NCI-H748 (cell line): ENCODE results near the gene RRP9.
"Not testable (repeated sequence)": the region's sequence is repeated elsewhere in the genome, so short reads cannot be mapped to it uniquely, and the experiment has no call there.

Source experiments
- DNase-seq: peaks from one replicate; lab custom pipeline; 2025; ENCODE audit not compliant: unreplicated experiment; lab: John Stamatoyannopoulos, UW

RRP9 gene

DNA sequence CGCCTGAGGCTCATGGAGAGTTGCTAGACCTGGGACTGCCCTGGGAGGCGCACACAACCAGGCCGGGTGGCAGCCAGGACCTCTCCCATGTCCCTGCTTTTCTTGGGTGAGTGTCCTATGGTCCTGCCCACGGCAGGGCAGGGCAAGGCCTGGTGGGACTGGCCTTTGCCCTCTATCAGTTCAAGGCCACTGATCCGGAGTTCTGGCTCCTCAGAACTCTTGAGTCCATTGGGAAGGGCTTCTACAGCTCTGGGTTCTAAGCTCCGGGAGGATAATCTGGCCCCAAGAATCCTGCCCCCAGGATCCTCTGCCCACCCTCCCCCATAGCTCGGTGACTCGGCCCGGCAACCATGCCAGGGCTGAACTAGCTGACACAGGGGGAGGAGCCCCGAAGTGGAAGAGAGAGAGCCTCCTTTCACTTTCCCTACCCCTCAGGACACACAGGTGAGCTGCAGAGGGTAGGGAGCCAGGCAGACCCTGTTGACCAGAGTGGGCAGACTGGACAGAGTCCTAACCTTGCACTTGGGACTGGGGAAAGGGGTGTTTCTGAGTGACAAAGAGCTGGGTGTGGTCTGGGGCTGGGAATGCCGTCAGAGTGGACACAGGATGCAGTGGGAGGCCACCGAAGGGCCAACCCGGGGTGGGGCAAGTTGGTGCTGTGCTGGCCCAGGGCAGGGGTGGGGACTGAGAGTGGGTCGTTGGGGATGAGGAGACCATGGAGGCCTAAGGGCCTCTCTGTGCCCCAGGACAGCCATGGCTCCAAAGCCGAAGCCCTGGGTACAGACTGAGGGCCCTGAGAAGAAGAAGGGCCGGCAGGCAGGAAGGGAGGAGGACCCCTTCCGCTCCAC lies 1.1 kb upstream of the RRP9 start:
- no peak for DNase-seq

DNA sequence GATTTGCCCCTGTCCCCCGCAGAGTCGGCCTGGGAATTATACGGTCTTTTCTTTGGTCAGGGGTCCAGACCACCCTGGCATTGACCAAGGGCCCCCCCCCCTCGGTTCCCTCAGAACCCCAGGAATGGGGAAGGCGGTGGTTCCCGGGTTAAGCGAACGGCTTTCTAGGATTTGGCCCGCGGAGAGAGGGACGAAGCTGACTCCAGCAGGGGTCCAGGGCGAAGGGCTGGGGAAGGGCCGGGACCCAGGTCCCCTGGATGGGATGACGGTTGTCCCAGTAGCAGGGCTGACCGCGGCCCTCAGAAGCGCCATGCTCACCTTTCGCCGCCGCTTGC lies 274 bp downstream of the RRP9 start:
- DNase-seq = no peak

- DNase-seq = no peak
Measured at GRCh38 chr3:51940648-51941462, 849 bp downstream of the RRP9 start.

GRCh38 chr3:51938780-51939425 lies 2.8 kb downstream of the RRP9 start:
- no peak for DNase-seq

- DNase-seq = no peak
Measured at GRCh38 chr3:51937611-51938450, 3.9 kb downstream of the RRP9 start.

- no peak for DNase-seq
Measured at GRCh38 chr3:51937014-51937413, 4.7 kb downstream of the RRP9 start.

GRCh38 chr3:51935886-51936755 lies 5.6 kb downstream of the RRP9 start:
- DNase-seq = no peak

DNA sequence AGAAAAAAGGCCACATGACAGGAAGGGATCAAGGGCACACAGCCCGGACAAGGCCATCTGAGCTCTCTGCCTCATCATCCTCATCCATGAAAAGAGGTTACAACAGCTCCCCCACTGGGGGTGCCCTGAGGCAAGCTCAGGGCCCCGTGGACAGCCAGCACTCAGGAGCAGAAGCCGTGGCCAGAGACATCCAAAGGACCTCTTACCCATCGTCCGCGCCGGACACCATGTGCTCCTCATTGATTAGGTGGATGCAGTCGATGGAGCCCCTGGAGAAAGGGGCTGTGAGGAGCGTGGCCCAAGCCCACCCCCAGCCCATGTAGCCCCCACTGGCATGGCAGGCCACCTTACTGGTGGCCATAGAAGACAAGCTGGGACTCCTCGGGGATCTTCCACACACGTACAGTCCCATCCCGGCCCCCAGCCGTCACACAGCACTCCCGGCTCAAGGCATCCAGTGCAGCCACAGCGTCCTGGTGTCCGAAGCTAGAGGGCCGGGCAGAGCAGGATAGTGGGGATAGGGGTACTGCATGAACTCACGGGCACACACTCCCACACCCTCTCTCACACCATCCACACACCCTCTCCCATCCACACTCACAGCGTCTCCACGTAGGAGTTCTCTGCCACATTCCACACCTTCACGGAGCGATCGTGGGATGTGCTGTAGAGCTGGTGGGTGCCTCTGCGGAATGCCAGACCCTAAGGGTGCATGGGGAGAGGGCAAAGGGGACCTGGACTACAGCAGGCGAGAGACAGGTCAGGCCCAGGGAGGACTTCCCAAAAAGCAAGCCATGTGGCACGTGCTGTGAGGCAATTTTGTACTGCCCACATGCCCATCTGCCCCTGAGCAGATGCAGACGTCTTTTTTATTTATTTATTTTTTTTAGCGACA lies 6.5 kb downstream of the RRP9 start:
- DNase-seq = no peak

DNA sequence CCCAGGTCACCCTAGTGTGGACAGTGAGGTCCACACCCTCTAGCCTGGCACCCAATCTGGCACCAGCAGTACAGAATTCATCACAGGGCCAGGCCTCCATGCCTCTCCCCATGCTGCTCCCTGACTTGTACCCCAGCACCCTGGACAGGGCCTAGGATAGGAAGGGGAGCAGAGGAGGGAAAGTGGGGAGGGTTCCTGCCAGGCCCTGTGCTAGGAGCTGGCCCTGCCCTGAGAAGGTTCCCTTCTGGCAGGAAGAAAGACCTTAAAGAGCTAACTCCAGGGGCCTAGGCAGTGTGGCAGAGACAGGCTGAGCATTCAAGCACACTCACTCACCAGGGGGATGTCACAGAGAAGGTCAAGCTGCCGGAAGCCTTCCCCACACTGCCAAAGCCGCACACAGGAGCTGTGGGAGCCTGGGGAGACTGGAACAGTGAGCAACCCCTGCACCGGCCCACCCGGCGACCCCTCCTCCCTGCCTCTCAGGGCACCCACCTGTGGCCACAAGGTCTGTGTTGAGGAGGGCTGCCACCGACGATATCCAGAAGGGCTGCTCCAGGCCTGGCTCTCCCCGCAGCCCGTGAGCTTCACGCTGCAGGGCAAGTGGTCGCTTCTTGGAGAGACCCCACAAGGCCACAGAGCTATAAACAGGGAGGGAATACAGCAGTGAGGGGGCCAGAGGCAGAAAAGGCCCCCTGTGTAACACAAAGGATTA lies 7.4 kb downstream of the RRP9 start:
- DNase-seq = no peak

DNA sequence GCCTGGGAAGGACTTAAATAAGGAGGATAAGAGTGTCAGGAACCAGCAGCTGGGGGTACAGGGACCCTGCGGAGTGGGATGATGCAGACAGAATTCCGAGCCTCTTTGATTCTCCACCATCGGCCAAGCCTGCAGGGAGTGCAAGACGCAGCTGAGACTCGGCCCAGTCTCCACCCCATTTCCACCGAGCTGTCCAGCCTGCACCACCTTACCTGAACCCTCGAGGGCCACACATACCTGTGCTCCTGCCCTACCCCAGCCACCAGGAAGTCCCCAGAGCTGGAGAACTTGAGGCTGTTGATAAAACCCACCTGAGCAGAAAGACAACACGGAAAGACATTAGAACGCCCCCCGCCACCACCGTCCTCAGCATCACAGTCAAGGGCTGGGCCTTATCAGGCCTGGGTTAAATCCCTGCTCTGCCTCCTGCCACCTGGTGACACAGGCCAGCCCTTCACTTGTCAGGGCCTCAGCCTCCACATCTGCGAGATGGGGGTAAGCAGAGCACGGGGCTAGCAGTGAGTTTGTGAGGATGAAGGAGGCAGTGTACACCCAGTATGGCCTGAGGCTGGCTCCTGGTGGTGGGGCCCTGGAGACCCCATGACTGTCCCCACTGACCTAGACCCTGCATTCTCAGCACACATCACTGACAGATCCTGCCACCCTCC lies 8.1 kb downstream of the RRP9 start:
- no peak for DNase-seq

DNA sequence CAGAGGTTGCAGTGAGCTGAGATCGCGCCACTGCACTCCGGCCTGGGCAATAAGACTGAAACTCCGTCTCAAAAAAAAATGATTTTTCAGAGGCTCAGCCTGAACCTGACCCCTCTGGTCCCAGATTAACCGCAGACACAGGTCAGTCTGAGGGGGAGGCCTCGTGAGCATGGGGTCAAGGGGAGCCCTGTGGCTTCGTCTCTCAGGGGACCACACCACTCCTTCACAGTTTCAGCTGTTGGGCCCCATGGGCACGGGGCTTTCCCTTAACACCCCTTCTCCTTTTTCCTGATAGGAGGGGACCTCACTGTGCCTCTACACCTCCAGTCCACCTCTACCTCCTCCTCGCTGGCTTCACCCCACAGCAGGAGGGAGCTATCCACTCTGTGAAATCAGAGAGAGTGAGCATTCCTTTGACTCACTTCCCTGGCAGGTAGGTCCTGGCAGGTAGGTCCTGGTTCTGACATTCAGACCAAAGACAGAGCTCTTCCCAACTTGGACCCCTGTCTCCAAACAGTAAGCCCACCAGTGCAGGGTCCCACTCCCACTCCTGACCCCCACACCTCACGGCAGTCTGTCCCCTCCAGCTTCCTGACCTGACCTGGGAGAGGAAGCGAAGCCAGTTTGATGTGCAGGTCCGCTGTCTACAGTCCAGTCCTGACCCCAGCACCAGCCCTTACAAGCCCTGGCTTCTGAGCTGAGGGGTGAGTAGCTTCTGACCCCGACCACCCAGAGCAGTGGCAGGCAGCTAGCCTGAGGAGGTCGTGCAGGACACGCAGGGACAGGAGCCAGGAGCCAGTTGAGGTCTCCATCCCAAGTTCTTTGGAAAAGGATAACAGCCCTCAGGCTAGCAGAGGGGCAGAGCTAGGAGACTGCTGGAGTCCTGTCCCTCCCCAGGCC lies 9.0 kb downstream of the RRP9 start:
- DNase-seq = no peak

- no peak for DNase-seq
Measured at GRCh38 chr3:51931756-51932155, 9.9 kb downstream of the RRP9 start.

- no peak for DNase-seq
Measured at GRCh38 chr3:51930439-51930838, 11.3 kb downstream of the RRP9 start.

DNA sequence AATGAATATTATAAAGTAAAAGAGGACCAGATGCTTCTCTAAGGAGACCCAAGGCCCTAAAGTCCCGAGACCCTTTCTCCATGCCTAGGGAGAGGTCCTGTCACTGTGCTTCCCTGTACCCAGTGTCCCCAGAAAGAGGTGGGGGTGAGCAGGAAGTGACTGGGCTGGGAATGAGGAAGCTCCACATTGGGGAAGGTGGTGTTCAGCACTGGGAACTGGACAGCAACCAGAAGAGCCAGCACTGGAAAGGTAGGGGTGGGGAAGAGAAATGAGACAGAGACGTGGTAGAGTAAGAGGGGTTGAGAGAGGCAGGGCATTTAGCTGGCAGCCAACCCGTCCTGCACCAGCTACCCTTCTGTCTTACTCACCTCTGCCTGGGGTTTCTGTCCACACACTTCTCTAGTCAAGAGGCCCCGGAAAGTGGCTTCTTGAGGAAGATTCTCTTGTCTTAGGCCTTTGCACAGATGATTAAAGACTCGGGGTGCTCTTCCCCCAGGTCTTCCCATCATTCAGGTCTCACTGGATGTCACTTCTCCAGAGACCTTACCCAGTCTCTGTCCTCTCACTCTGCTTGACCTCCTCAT lies 12.2 kb downstream of the RRP9 start:
- no peak for DNase-seq

- DNase-seq = not testable (repeated sequence)
Measured at GRCh38 chr3:51928981-51929380, 12.7 kb downstream of the RRP9 start.

DNA sequence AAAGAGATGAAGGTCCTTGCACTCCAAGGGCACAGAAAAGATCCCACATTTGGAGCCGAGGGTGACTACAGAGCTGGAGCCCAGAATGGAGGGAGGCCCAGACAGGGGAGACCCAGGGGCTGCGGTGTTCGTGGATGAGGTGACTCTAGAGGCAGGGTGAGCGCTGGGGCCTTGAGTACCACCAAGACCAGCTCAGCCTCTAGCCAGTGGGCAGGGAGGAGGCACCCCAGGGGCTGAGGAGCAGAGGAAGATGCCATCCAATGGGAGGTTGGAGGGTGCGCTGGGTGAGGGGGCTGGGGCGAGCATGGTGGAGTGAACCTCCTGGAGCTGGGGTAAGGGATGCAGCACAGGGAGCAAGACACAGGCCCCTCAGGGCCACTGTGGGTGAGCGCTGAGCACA lies 13.3 kb downstream of the RRP9 start:
- no peak for DNase-seq
